ENCODE measurements around the gene A4GALT. TPM values are rescaled to one million over a fixed set of nuclear protein-coding genes. Genes with fewer than 3 reads are reported as not detected.

Gene A4GALT
- total and polyA plus RNA-seq, 2 of the 13 experiments (the other 11 are each of a cell fraction or from before 2014, with no cell fraction given) = 0.09 to 1.1 TPM

- TF ChIP-seq ZNF160 (CRISPR knock-in tag; IDR thresholded peaks at IDR 0.05) (no peak), ZNF280D (CRISPR knock-in tag; IDR thresholded peaks at IDR 0.05) (no peak), MYNN (CRISPR knock-in tag; IDR thresholded peaks at IDR 0.05; ENCODE audit: low read depth) (no peak), MTF2 (CRISPR knock-in tag; IDR thresholded peaks at IDR 0.05; ENCODE audit: borderline replicate concordance) (no peak), HES4 (CRISPR knock-in tag; IDR thresholded peaks at IDR 0.05; ENCODE audit: borderline replicate concordance) (no peak), RBM39 (IDR thresholded peaks at IDR 0.05; ENCODE audit: low read depth, low read length, poor library complexity, severe bottlenecking) (peak; percentile 28), ATAD3A (CRISPR knock-in tag; IDR thresholded peaks at IDR 0.05) (no peak), TAF1 (CRISPR knock-in tag; IDR thresholded peaks at IDR 0.05) (no peak), TIGD3 (CRISPR knock-in tag; IDR thresholded peaks at IDR 0.05; ENCODE audit: borderline replicate concordance) (no peak), TARDBP (CRISPR knock-in tag; IDR thresholded peaks at IDR 0.05) (no peak), ZNF281 (CRISPR knock-in tag; IDR thresholded peaks at IDR 0.05; ENCODE audit: borderline replicate concordance) (0 out of 2 replicates have a peak, but pooled peaks have one; percentile 10), NR3C1 (CRISPR knock-in tag; IDR thresholded peaks at IDR 0.05) (no peak), ZNF574 (CRISPR knock-in tag; IDR thresholded peaks at IDR 0.05) (0 out of 2 replicates have a peak, but pooled peaks have one; percentile 8), RARG (CRISPR knock-in tag; IDR thresholded peaks at IDR 0.05; ENCODE audit: low read depth) (no peak), POGZ (CRISPR knock-in tag; IDR thresholded peaks at IDR 0.05) (no peak), ZNF737 (CRISPR knock-in tag; IDR thresholded peaks at IDR 0.05; ENCODE audit: borderline replicate concordance) (no peak), KLF12 (CRISPR knock-in tag; IDR thresholded peaks at IDR 0.05; ENCODE audit: borderline replicate concordance) (no peak), ZZZ3 (CRISPR knock-in tag; IDR thresholded peaks at IDR 0.05; ENCODE audit: borderline replicate concordance) (no peak), MYC (CRISPR knock-in tag; IDR thresholded peaks at IDR 0.05; ENCODE audit: borderline replicate concordance) (0 out of 2 replicates have a peak, but pooled peaks have one; percentile 50), HOXA5 (CRISPR knock-in tag; IDR thresholded peaks at IDR 0.05) (no peak)
Observed at GRCh38 chr22:42645938-42646568, 74.6 kb downstream of the A4GALT start (continued).

Measured in HepG2 (cell line).